HG03159 (cell line): ENCODE results near the gene LOXHD1.

Source experiments
- ATAC-seq: cut with Tn5 transposase; IDR thresholded peaks from one replicate; pipeline ENCODE4 v1.9.1; 2021; ENCODE audit warnings: mild to moderate bottlenecking, moderate library complexity; ENCODE audit not compliant: unreplicated experiment

Gene LOXHD1

GRCh38 chr18:46657115-46657955, at the start of gene LOXHD1:
LOXHD1 (minus strand) TSS chr18:46657220; CDS start chr18:46657033, 187 bp downstream.
- ATAC-seq: no peak

- no peak for ATAC-seq
Observed at GRCh38 chr18:46705521-46705920, 48.5 kb upstream of the LOXHD1 start.

- no peak for ATAC-seq
Observed at GRCh38 chr18:46704816-46705215, 47.8 kb upstream of the LOXHD1 start.

GRCh38 chr18:46704189-46704588, 47.2 kb upstream of the LOXHD1 start:
- no peak for ATAC-seq

- no peak for ATAC-seq
Observed at GRCh38 chr18:46702471-46702870, 45.5 kb upstream of the LOXHD1 start.

- no peak for ATAC-seq
Observed at GRCh38 chr18:46700066-46700824, 43.2 kb upstream of the LOXHD1 start.

- no peak for ATAC-seq
Observed at GRCh38 chr18:46696702-46697101, 39.7 kb upstream of the LOXHD1 start.

GRCh38 chr18:46696268-46696667, 39.2 kb upstream of the LOXHD1 start:
- no peak for ATAC-seq

- no peak for ATAC-seq
Observed at GRCh38 chr18:46693996-46694395, 37.0 kb upstream of the LOXHD1 start.

GRCh38 chr18:46688853-46689525, 32.0 kb upstream of the LOXHD1 start:
- ATAC-seq: no peak

- no peak for ATAC-seq
Observed at GRCh38 chr18:46686186-46686585, 29.2 kb upstream of the LOXHD1 start.

GRCh38 chr18:46683252-46683651, 26.2 kb upstream of the LOXHD1 start:
- ATAC-seq: no peak

GRCh38 chr18:46680784-46681695, 24.0 kb upstream of the LOXHD1 start:
- no peak for ATAC-seq

GRCh38 chr18:46679846-46680598, 23.0 kb upstream of the LOXHD1 start:
- ATAC-seq: no peak

GRCh38 chr18:46678785-46679399, 21.9 kb upstream of the LOXHD1 start:
- ATAC-seq: no peak

GRCh38 chr18:46678041-46678440, 21.0 kb upstream of the LOXHD1 start:
- ATAC-seq: no peak

GRCh38 chr18:46677611-46678010, 20.6 kb upstream of the LOXHD1 start:
- no peak for ATAC-seq

GRCh38 chr18:46676182-46676835, 19.3 kb upstream of the LOXHD1 start:
- no peak for ATAC-seq

- ATAC-seq: no peak
Observed at GRCh38 chr18:46675112-46675511, 18.1 kb upstream of the LOXHD1 start.
